Lower leg skin (tissue), 4 donors: ENCODE measurements around the gene CFAP92. TPM values are rescaled to one million over a fixed set of nuclear protein-coding genes. Genes with fewer than 3 reads are reported as not detected.

Source experiments
- DNase-seq, 2 donors: peaks; one replicate each; pipeline ENCODE4 v3.0.0-alpha.2; 2019; ENCODE audit warnings: low spot score in 2 of 2
- H3K4me3 ChIP-seq: fragments of 200-600 bp; sonication (generic); 2 replicates; pipeline ENCODE4 v1.5.1; 2017; ENCODE audit warnings: mild to moderate bottlenecking, low read depth; ENCODE audit not compliant: poor library complexity, severe bottlenecking
- CTCF ChIP-seq, 3 donors: fragments of 450-650 bp; IDR thresholded peaks; one replicate each; pipeline ENCODE4 v1.5.1; 2016; ENCODE audit warnings: antibody characterized with exemption in 3 of 3, mild to moderate bottlenecking in 3 of 3, moderate library complexity in 2 of 3
- POLR2A ChIP-seq, 2 donors: fragments of 450-650 bp; IDR thresholded peaks; one replicate each; pipeline ENCODE4 v1.6.1; 2016 to 2017; ENCODE audit warnings: antibody characterized with exemption in 2 of 2, mild to moderate bottlenecking in 1 of 2, moderate library complexity in 1 of 2
- WGBS, 2 donors: methylation state at CpG; one replicate each; pipeline ENCODE4 v1.1.5; 2018; 5-methylcytosine and 5-hydroxymethylcytosine counted together
- intact Hi-C: fragments of 100-400 bp; cut with DNase I; formaldehyde crosslinking; loops from one replicate; pipeline ENCODE4 v1.15.0; 2023; ENCODE audit warnings: low total_unique reads
- total RNA-seq, 4 donors: library from RNA; depleted of rRNA; stranded (reverse); fragments of >200 nt; gene quantifications; one replicate each; pipeline ENCODE4 v1.1.0, GENCODE V29; 2016

CFAP92 gene
- total RNA-seq, 4 donors from 2014 or later = 0.19 to 0.59 (median 0.25) TPM

- DNase-seq = no peak
- whole genome bisulfite sequencing, 2 donors = 75 to 80% methylated on average over 10 of the region's 10 CpGs
- H3K4me3 ChIP-seq = no peak overlapping the region
- intact Hi-C loops = no loop called here
- TF ChIP-seq CTCF (IDR thresholded peaks at IDR 0.05) (no peak), POLR2A (IDR thresholded peaks at IDR 0.05) (no peak)
These were observed 44.4 kb upstream of the CFAP92 start for GRCh38 chr3:129038121-129038855.

GRCh38 chr3:129037093-129037419 lies 43.2 kb upstream of the CFAP92 start:
- 22 to 96% methylated on average over 2 of the region's 2 CpGs for WGBS, 2 donors
- intact Hi-C loops = no loop called here
- TF ChIP-seq POLR2A (IDR thresholded peaks at IDR 0.05) (no peak), CTCF (IDR thresholded peaks at IDR 0.05) (no peak)
- DNase-seq = no peak
- H3K4me3 ChIP-seq = no peak overlapping the region

DNA sequence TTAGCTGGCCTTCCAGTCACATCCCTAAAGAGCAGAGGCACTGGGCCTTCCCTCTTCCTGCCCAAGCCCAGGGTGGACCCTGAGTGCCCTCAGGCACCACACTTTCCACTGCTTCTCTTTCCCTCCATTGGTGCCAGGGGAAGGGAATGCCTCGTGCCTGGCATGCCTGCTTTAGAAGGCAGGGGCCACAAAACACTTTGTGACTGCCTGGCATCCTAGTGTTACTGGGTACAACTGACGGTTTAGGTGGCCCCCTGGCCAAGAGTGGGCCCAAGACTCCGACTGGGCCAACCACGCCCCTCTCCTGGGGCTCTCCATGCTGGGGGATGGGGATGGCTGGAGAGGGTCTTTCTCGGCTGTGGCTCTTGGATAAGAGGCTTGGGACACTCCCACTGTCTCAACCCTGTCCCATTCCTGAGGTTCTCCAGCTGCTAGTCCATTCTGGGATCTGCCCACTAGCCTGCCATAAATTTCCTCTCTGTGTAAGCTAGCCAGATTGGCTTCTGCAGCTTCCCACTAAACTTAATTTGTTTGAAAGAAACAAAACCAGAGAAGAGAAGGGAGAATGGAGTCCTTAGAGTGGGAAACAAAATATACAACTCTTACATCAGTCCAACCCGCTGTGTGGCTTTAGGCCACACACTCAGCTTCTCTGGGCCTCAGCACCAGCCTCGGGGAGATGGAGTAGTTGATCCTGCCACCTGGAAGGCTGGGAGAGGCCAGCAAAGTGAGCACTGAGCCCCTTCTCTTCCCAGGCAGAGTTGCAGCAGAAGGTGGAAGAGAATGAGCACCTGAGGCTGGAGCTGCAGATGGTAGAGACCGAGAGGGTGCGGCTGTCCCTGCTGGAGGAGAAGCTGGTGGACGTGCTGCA lies 42.6 kb upstream of the CFAP92 start:
- 81 to 86% methylated on average over 10 of the region's 10 CpGs for WGBS, 2 donors
- intact Hi-C loops = no loop called here
- H3K4me3 ChIP-seq = no peak overlapping the region
- no peak for DNase-seq
- TF ChIP-seq CTCF (IDR thresholded peaks at IDR 0.05) = no peak
- TF ChIP-seq POLR2A (IDR thresholded peaks at IDR 0.05) = no peak

- TF ChIP-seq CTCF (IDR thresholded peaks at IDR 0.05) (no peak), POLR2A (IDR thresholded peaks at IDR 0.05) (no peak)
- intact Hi-C loops = no loop called here
- no peak overlapping the region for H3K4me3 ChIP-seq
- WGBS, 2 donors = 90 to 91% methylated on average over 11 of the region's 11 CpGs
- no peak for DNase-seq
These were observed 41.7 kb upstream of the CFAP92 start for GRCh38 chr3:129035360-129036221.

DNA sequence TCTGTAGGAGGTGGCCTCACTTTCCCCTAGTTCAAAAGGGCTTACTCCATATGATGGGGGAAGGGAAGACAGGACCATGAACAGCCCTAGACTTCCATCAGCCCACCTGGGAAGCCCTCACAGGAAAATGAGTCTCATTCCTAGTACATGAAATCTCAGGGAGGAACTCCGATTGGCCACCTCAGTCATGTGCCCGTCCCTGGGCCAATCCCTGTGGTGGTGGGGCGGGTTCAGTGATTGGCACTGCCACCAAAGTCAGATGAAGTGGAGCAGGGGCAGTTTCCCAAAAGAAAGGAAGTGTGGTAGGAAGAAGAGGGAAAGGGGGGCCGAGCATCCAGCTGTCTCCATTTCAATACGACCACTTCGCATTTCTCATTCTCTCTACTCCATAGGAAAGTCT lies 40.8 kb upstream of the CFAP92 start:
- DNase-seq = no peak
- H3K4me3 ChIP-seq = no peak overlapping the region
- WGBS, 2 donors = 86 to 94% methylated on average over 6 of the region's 6 CpGs
- TF ChIP-seq POLR2A (IDR thresholded peaks at IDR 0.05) = no peak
- no peak for TF ChIP-seq CTCF (IDR thresholded peaks at IDR 0.05)
- intact Hi-C loops = no loop called here
